DOHH2 (cell line): ENCODE measurements around the gene TTC39A.

Experiments
- H3F3A ChIP-seq: fragments of 200-600 bp; sonication (generic), shearing (Covaris generic); 2 replicates; pipeline ENCODE4 v1.6.0; 2016; ENCODE audit warnings: antibody characterized with exemption, mild to moderate bottlenecking; ENCODE audit not compliant: control insufficient read depth, insufficient read depth
- H3K27ac ChIP-seq: fragments of 200-600 bp; sonication (generic); 2 replicates; pipeline ENCODE4 v1.5.1; 2014; ENCODE audit warnings: low read depth, mild to moderate bottlenecking, low read length, moderate library complexity
- H3K27me3 ChIP-seq: fragments of 200-600 bp; sonication (generic); 2 replicates; pipeline ENCODE4 v1.6.1; 2014; ENCODE audit warnings: mild to moderate bottlenecking, low read length, mixed read lengths; ENCODE audit not compliant: control insufficient read depth
- H3K36me3 ChIP-seq: fragments of 200-600 bp; sonication (generic); 2 replicates; pipeline ENCODE4 v1.6.1; 2014; ENCODE audit warnings: mild to moderate bottlenecking, low read length, moderate library complexity, mixed read lengths; ENCODE audit not compliant: control insufficient read depth
- H3K4me1 ChIP-seq: fragments of 200-600 bp; sonication (generic); 2 replicates; pipeline ENCODE4 v1.6.1; 2014; ENCODE audit warnings: mild to moderate bottlenecking, low read length, mixed read lengths; ENCODE audit not compliant: control insufficient read depth
- H3K4me2 ChIP-seq: fragments of 200-600 bp; sonication (generic); 2 replicates; pipeline ENCODE4 v1.6.0; 2014; ENCODE audit warnings: mild to moderate bottlenecking, low read length, moderate library complexity
- H3K4me3 ChIP-seq: fragments of 200-600 bp; sonication (generic); 2 replicates; pipeline ENCODE4 v1.5.1; 2014; ENCODE audit warnings: mild to moderate bottlenecking, low read length, mixed read lengths
- H3K79me2 ChIP-seq: fragments of 200-600 bp; sonication (generic); 2 replicates; pipeline ENCODE4 v1.6.1; 2014; ENCODE audit warnings: mild to moderate bottlenecking, low read length, mixed read lengths; ENCODE audit not compliant: control insufficient read depth
- H3K9me2 ChIP-seq: fragments of 200-600 bp; sonication (generic); replicated peaks from 2 replicates; pipeline ENCODE4 v1.6.1; 2014; ENCODE audit warnings: mild to moderate bottlenecking, low read length, mixed read lengths; ENCODE audit not compliant: control insufficient read depth
- H3K9me3 ChIP-seq: fragments of 200-600 bp; sonication (generic); 2 replicates; pipeline ENCODE4 v1.6.1; 2014; ENCODE audit warnings: antibody characterized with exemption, low read length, mixed read lengths; ENCODE audit not compliant: control insufficient read depth, insufficient read depth
- H4K20me1 ChIP-seq: fragments of 200-600 bp; sonication (generic); 2 replicates; pipeline ENCODE4 v1.6.0; 2014; ENCODE audit warnings: low read depth, mild to moderate bottlenecking, antibody characterized with exemption, low read length, moderate library complexity; ENCODE audit not compliant: control insufficient read depth, insufficient read depth
- EZH2phosphoT487 ChIP-seq: fragments of 200-600 bp; sonication (generic); IDR thresholded peaks from 2 replicates; pipeline ENCODE4 v1.6.1; 2017; ENCODE audit warnings: borderline replicate concordance, mild to moderate bottlenecking, antibody characterized with exemption, low read length, moderate library complexity, mixed read lengths
- TF ChIP-seq, protein P1 (sequence below): fragments of 200-600 bp; sonication (generic); IDR thresholded peaks from one replicate; pipeline ENCODE4 v1.5.1; 2014; ENCODE audit warnings: antibody characterized with exemption, mild to moderate bottlenecking, low read depth, low read length; ENCODE audit not compliant: poor library complexity, severe bottlenecking

The TTC39A gene

DNA sequence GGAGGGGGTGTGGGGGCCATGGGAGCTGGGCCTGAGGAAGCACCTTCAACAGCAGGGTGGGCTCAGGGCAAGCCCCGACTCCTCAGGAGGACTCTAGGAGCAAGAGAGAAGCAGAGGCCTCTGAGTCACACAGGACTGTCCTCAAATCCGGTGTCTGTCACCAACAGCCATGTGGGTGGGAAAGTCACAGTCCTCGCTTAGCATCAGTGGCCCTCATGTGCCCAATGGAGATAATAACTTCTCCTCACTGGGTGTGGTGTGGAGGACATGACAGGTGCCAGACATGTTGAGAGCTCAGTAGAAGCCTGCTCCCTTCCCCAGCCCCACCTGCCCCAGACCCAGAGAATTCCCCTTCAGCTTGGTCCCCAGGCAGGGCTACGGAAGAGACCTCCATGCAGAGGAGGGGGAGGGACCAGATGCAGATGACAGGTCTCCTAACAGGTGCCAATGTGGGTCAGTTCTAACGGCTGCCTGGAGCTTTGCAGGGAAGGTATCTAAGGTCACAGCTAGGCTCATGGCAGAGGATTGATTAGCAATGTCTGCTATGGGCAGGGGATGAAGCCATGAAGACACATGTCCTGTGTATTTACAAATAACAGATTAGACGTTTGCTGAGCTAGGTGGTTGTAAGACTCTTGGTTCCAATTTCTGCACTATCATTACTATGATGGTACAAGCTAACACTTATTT lies 30.2 kb downstream of the TTC39A start:
- H3K36me3 ChIP-seq, result no peaks in the 10 kb centered on the region
- TF ChIP-seq, protein P1, sequence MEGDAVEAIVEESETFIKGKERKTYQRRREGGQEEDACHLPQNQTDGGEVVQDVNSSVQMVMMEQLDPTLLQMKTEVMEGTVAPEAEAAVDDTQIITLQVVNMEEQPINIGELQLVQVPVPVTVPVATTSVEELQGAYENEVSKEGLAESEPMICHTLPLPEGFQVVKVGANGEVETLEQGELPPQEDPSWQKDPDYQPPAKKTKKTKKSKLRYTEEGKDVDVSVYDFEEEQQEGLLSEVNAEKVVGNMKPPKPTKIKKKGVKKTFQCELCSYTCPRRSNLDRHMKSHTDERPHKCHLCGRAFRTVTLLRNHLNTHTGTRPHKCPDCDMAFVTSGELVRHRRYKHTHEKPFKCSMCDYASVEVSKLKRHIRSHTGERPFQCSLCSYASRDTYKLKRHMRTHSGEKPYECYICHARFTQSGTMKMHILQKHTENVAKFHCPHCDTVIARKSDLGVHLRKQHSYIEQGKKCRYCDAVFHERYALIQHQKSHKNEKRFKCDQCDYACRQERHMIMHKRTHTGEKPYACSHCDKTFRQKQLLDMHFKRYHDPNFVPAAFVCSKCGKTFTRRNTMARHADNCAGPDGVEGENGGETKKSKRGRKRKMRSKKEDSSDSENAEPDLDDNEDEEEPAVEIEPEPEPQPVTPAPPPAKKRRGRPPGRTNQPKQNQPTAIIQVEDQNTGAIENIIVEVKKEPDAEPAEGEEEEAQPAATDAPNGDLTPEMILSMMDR, result no peak
- no peak for TF ChIP-seq EZH2phosphoT487
- no peaks in the 10 kb centered on the region for H3F3A ChIP-seq
- H3K9me2 ChIP-seq, result no peaks in the 10 kb centered on the region
- H4K20me1 ChIP-seq, result no peaks in the 10 kb centered on the region
- peaks cover 5% of the 10 kb centered on the region for H3K27me3 ChIP-seq
- no peak overlapping the region for H3K27ac ChIP-seq
- no peaks in the 10 kb centered on the region for H3K79me2 ChIP-seq
- no peaks in the 10 kb centered on the region for H3K9me3 ChIP-seq
- H3K4me1 ChIP-seq, result peaks cover 7% of the 10 kb centered on the region
- no peak overlapping the region for H3K4me2 ChIP-seq
- no peak overlapping the region for H3K4me3 ChIP-seq

DNA sequence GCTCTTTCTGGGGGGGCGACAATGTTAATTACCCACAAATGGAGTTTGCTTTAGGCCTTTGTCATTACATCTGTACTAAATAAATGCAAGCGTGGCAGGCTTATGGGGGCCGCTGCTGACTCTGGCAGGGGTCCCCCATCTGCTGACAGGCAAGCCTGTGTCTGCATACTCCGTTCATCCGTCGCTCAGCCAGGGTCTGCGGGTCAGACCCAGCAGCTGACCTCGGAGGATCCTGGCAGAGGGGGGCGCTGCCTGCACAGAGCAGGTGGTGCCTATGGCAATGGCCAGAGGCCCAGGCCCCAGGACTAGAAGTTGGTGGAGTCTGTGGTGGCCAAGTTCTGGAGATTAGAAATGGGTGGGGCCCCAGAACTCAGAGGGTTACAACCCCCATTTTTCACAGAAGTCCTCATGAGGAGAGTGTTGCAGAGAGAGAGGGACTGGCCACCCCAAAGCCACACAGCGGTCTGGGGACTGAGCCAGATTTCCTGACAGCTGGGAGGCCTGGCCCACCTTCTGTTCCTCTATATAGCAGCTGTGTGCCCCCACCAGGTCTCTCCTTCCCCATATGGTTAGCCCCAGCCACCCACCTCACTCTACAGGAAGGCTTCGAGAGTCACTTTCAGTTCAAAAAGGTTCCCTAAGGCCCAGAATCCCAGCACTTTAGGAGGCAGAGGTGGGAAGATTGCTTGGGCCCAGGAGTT lies 31.0 kb downstream of the TTC39A start:
- Histone ChIP-seq H4K20me1 (no peaks in the 10 kb centered on the region), H3K9me2 (no peaks in the 10 kb centered on the region), H3K36me3 (no peaks in the 10 kb centered on the region), H3K27ac (no peak overlapping the region), H3K79me2 (no peaks in the 10 kb centered on the region), H3K4me2 (no peak overlapping the region), H3K27me3 (peaks cover 9% of the 10 kb centered on the region), H3F3A (no peaks in the 10 kb centered on the region), H3K4me1 (peaks cover 7% of the 10 kb centered on the region), H3K4me3 (no peak overlapping the region), H3K9me3 (no peaks in the 10 kb centered on the region)
- no peak for TF ChIP-seq EZH2phosphoT487

DNA sequence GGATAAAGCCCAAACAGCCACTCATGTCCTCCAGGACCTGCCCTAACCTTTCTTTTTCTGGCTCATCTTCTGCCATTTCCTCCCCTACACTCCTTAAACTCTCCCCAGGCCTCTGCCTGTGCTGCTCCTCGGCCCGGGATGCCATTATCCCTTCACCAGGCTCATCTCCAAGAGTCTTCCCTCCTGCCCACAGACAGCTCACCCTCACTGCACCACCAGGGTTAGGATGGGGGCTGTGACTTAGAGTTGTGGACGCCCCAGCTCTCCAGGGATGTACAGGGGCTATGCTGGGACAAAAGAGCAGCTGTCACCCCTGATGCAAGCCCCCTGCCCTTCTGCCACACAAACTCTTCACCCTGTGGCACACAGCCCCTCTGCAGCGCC lies 32.0 kb downstream of the TTC39A start:
- no peak overlapping the region for H3K4me2 ChIP-seq
- TF ChIP-seq EZH2phosphoT487, result no peak
- TF ChIP-seq, protein P1, result no peak

More for the DNA sequence above, 32.0 kb downstream of the TTC39A start:
- Histone ChIP-seq H3K36me3 (no peaks in the 10 kb centered on the region), H3K9me2 (no peaks in the 10 kb centered on the region), H3K9me3 (no peaks in the 10 kb centered on the region), H3K4me1 (peaks cover 7% of the 10 kb centered on the region), H3K4me3 (no peak overlapping the region), H3K27me3 (peaks cover 9% of the 10 kb centered on the region), H4K20me1 (no peaks in the 10 kb centered on the region), H3F3A (no peaks in the 10 kb centered on the region), H3K79me2 (no peaks in the 10 kb centered on the region), H3K27ac (no peak overlapping the region)
